ENCODE results near the gene MBP. TPM values are rescaled to one million over a fixed set of nuclear protein-coding genes. Genes with fewer than 3 reads are reported as not detected.

The MBP gene
- total RNA-seq, 1 donor from 2014 or later: 14.5 TPM

GRCh38 chr18:77070627-77071026 lies 62.0 kb downstream of the MBP start:
- Mint-ChIP-seq H3K9me3 (no peaks in the 10 kb centered on the region), H3K27ac (peak overlapping the region; percentile 80), H3K36me3 (no peaks in the 10 kb centered on the region), H3K4me3 (no peak overlapping the region), H3K4me1 (ENCODE audit: unreplicated experiment) (peaks cover 36% of the 10 kb centered on the region), H3K27me3 (no peaks in the 10 kb centered on the region)
- DNase-seq (ENCODE audit: extremely low spot score, unreplicated experiment): no peak
- no peak for TF ChIP-seq CTCF (conservative IDR thresholded peaks at IDR 0.05)

DNA sequence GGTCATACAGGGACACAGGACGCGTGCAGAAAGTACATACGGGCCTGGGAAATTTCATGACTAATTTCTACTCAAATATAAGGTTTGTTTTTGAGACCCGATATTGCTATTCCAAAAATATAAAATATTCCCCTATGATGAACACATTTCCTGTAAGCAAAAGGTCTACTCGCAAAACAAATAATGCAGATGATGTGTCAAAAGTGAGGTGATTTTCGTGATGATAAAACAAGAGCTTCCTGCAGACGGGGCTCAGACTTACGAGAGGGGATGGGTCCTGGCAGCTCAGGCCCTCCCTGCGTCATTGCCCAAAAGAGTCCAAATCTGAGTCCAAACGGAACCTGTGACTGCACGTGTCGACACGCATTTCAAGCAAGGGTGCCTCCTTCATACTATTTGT lies 62.7 kb downstream of the MBP start:
- Mint-ChIP-seq H3K27ac (no peak overlapping the region), H3K4me1 (ENCODE audit: unreplicated experiment) (peaks cover 39% of the 10 kb centered on the region), H3K4me3 (no peak overlapping the region), H3K36me3 (no peaks in the 10 kb centered on the region), H3K27me3 (no peaks in the 10 kb centered on the region), H3K9me3 (no peaks in the 10 kb centered on the region)
- DNase-seq (ENCODE audit: extremely low spot score, unreplicated experiment): no peak
- TF ChIP-seq CTCF (conservative IDR thresholded peaks at IDR 0.05): no peak

DNA sequence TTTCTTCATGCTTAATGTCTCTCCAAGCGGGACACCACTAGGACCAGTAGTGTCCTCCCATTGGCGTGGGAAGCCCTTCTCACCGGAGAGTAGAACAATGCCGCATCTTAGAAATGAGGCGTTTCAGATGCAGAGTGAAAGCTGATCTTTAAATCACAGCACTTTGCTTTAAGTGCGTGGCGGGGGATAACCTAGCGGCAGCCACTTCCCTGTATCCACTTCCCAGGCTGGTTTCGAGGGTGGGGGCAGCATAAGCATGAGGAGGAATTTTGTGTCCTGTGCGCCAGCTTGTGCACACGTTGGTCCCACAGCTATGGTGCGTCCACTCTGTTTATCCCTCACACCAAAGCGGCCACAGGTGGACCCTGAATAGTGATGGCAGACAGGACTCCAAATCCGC lies 63.1 kb downstream of the MBP start:
- Mint-ChIP-seq H3K27me3 (no peaks in the 10 kb centered on the region), H3K4me1 (ENCODE audit: unreplicated experiment) (peaks cover 39% of the 10 kb centered on the region), H3K36me3 (peaks cover 1% of the 10 kb centered on the region), H3K4me3 (no peak overlapping the region), H3K27ac (peak overlapping the region; percentile 51), H3K9me3 (no peaks in the 10 kb centered on the region)
- TF ChIP-seq CTCF (conservative IDR thresholded peaks at IDR 0.05): no peak
- DNase-seq (ENCODE audit: extremely low spot score, unreplicated experiment): no peak

DNA sequence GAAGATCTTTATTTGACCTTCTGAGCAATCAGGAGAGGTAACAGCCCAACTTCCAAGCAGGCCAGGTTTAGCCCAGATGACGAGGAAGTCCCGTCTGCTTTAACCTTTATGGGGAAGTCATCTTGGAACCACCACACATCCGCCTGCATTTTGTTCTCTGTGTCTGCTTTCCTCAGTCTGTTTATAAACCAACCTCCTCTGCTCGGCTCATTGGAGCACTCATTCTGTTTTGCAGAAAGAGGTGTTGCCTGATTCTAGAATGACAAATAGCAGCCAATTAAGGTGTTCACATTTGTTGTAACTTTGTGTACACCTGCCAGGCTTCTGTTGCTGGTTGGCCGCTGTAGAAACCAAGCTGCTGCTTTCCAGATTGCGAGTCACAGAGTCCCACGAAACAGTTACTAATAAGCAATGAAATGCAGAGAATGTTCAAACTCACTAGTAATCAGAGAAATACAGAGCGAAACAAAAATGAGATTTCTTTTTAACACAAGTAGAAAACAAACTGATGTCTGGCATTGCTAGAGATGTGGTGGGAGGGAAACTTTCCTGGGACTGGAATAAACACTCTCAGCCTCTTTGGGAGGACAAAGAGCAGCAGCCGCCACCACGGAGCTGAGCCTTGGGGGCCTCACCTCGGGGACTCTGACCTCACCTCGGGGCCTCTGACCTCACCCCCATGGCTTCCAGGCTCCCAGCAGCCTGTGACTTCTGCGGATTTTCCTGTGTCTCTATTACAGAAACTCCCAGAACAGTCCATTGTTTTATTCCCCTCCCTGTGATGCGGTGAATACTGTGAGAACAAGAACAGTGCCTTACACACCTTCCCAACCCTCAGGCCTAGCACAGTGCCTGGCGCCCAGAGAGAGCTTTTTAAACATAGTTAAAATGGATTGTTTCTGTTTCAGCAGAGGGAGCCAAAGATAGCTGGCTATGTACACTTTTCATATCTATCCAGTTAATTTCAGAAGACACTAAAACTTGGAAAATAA lies 64.0 kb downstream of the MBP start:
- no peaks in the 10 kb centered on the region for H3K27me3 Mint-ChIP-seq
- H3K4me1 Mint-ChIP-seq (ENCODE audit: unreplicated experiment): peaks cover 39% of the 10 kb centered on the region
- no peak overlapping the region for H3K4me3 Mint-ChIP-seq
- no peaks in the 10 kb centered on the region for H3K9me3 Mint-ChIP-seq
- H3K27ac Mint-ChIP-seq: peak overlapping the region; percentile 51
- no peak for DNase-seq (ENCODE audit: extremely low spot score, unreplicated experiment)
- peak; percentile 10 for TF ChIP-seq CTCF (conservative IDR thresholded peaks at IDR 0.05)
- peaks cover 9% of the 10 kb centered on the region for H3K36me3 Mint-ChIP-seq

DNA sequence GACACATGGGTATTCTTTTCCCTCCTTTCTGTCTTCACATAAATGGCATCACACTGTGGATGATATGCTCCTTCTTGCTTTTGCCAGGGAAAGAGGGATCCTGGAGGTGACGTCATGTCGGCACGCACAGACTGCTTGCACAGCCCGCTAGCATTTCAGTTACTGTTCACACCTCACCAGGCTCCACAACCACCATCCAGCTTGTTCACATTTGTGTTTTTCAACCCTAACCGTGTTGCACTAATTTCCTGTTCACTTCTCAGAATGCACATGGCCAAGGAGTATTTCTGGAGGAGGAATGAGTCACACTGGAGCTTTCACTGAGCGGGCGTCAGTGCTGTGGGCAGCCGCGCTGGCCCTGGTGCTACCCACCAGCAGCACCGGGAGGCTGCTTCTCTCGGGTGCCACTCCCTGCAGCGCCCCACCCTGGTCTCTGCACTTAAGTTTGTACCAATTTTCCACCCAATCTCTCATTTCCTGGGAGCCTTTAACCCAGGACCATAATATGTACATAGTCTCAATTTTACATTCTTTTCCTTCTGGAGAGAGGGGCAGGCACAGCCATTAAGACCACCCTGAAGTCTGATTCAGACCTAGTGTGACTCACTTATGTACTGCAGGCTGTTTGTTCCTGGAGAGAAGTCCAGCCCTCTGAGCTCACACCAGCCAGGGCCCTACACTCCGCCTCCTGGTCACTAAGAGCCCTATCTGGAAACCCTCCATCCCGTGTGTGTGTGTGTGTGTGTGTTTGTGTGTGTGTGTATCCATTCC lies 65.1 kb downstream of the MBP start:
- DNase-seq (ENCODE audit: extremely low spot score, unreplicated experiment): no peak
- Mint-ChIP-seq H3K4me1 (ENCODE audit: unreplicated experiment) (peaks cover 41% of the 10 kb centered on the region), H3K4me3 (no peak overlapping the region), H3K27ac (peak overlapping the region; percentile 29), H3K27me3 (no peaks in the 10 kb centered on the region), H3K9me3 (no peaks in the 10 kb centered on the region), H3K36me3 (peaks cover 11% of the 10 kb centered on the region)
- no peak for TF ChIP-seq CTCF (conservative IDR thresholded peaks at IDR 0.05)
